ENCODE data around the gene IQCK. TPM values are rescaled to one million over a fixed set of nuclear protein-coding genes. Genes with fewer than 3 reads are reported as not detected.

Gene IQCK
- total and polyA plus RNA-seq, 2 donors (not counting 3 experiments of a cell fraction or from before 2014, with no cell fraction given), result 17.2 to 18.1 TPM

DNA sequence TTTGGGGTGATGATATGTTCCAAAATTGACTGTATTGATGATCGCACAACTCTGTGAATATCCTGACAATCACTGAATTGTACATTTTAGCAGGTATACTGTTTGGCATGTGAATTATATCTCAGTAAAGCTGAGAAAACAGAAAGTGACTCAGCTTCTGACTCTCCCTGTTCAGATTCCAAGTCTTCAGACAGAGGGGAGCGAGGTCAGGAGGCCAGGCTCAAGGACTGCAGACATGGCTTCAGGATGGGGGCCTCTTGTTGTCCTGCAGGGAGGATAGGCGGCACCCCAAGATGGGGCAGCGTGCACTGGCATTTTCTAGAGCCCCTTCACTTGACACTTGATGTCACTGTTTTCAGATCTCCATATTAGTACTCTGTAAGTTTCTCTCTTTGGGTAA lies 45.7 kb upstream of the IQCK start:
- intact Hi-C loops (cut with micrococcal nuclease), result no loop called here
- dilution Hi-C loops (cut with MboI; ENCODE audit: extremely low pct_ligation_motif_present, low sequenced_read_pairs), result no loop called here
- Histone ChIP-seq H3K4me2 (ENCODE audit: insufficient read depth, low read length) (no peak overlapping the region), H3K27ac (ENCODE audit: insufficient read depth, low read depth, low read length) (no peak overlapping the region), H3K9me3 (replicated peaks; ENCODE audit: control insufficient read depth, insufficient read depth, low read length) (no peaks in the 10 kb centered on the region), H4K20me1 (replicated peaks; ENCODE audit: control insufficient read depth, extremely low read depth, insufficient read depth, low read length) (no peaks in the 10 kb centered on the region), H3K4me3 (replicated peaks in 1 of 3; ENCODE audit: insufficient read depth in 1 of 3, low read depth in 1 of 3, low read length in 3 of 3) (no peak overlapping the region), H3K36me3 (ENCODE audit: control insufficient read depth in 2 of 2, extremely low read depth in 1 of 2, insufficient read depth in 2 of 2, low read length in 2 of 2) (peaks cover 4 to 12% of the 10 kb centered on the region in 2 experiments), H3K4me1 (ENCODE audit: control insufficient read depth, extremely low read depth, insufficient read depth, low read length) (no peaks in the 10 kb centered on the region), H2AFZ (ENCODE audit: low read depth, low read length) (no peak overlapping the region), H3K79me2 (ENCODE audit: control insufficient read depth, insufficient read depth, low read length) (no peaks in the 10 kb centered on the region), H3K9me1 (replicated peaks; ENCODE audit: control insufficient read depth, extremely low read depth, insufficient read depth, low read length) (no peaks in the 10 kb centered on the region), H3K27me3 (ENCODE audit: control insufficient read depth in 2 of 2, insufficient read depth in 2 of 2, low read length in 2 of 2) (no peaks in the 10 kb centered on the region), H3K9ac (replicated peaks; ENCODE audit: extremely low read depth, insufficient read depth, low read length) (no peak overlapping the region)
- no peak for FAIRE-seq
- POLR2A ChIA-PET, result no interaction called here
- no TSS peak for BruUV-seq (replicated peaks)
- TF ChIP-seq POLR2A (IDR thresholded peaks at IDR 0.05; ENCODE audit: low read depth, low read length) (no peak), EZH2 (IDR thresholded peaks at IDR 0.05; ENCODE audit: borderline replicate concordance, low read depth, low read length, severe bottlenecking) (no peak), POLR2AphosphoS5 (IDR thresholded peaks at IDR 0.05; ENCODE audit: insufficient read depth, low read depth, low read length) (no peak), FOS (IDR thresholded peaks at IDR 0.05; ENCODE audit: borderline replicate concordance, insufficient read depth, low read length) (no peak), MAX (IDR thresholded peaks at IDR 0.05; ENCODE audit: insufficient read depth, insufficient read length) (no peak), GATA2 (IDR thresholded peaks at IDR 0.05; ENCODE audit: insufficient read depth, insufficient read length, low read depth, low read length) (no peak), JUN (IDR thresholded peaks at IDR 0.05; ENCODE audit: borderline replicate concordance, insufficient read depth, insufficient read length, low read depth) (no peak)
- TF ChIP-seq, protein P1, sequence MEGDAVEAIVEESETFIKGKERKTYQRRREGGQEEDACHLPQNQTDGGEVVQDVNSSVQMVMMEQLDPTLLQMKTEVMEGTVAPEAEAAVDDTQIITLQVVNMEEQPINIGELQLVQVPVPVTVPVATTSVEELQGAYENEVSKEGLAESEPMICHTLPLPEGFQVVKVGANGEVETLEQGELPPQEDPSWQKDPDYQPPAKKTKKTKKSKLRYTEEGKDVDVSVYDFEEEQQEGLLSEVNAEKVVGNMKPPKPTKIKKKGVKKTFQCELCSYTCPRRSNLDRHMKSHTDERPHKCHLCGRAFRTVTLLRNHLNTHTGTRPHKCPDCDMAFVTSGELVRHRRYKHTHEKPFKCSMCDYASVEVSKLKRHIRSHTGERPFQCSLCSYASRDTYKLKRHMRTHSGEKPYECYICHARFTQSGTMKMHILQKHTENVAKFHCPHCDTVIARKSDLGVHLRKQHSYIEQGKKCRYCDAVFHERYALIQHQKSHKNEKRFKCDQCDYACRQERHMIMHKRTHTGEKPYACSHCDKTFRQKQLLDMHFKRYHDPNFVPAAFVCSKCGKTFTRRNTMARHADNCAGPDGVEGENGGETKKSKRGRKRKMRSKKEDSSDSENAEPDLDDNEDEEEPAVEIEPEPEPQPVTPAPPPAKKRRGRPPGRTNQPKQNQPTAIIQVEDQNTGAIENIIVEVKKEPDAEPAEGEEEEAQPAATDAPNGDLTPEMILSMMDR (IDR thresholded peaks at IDR 0.05; ENCODE audit: extremely low read depth in 1 of 2, insufficient read depth in 1 of 2, low read depth in 1 of 2, low read length in 2 of 2), result no peak
- no peak for DNase-seq (ENCODE audit: low read depth, low spot score)
- CTCF ChIA-PET, result interaction anchor here (1.6 kb wide), 3 partner anchors 17 to 235 kb away, joined by 3 to 4 read pairs (median 3); no protein-coding TSS in a partner anchor

All from endothelial cell of umbilical vein (primary cell).